Measurements from ENCODE around the gene SND1.
A peak's percentile ranks its signal among the peaks of the same experiment; 100 is the strongest.

The SND1 gene

GRCh38 chr7:127850195-127850594 is 198.2 kb downstream of the SND1 start:
- H3K4me3 ChIP-seq (ENCODE audit: low read depth, low read length): no peak overlapping the region
- no peak for TF ChIP-seq CTCF (IDR thresholded peaks at IDR 0.05; ENCODE audit: insufficient read depth, low read depth, low read length, missing control alignments)
- DNase-seq (ENCODE audit: low read depth): peak; percentile 41

- no peak overlapping the region for H3K4me3 ChIP-seq (ENCODE audit: low read depth, low read length)
- DNase-seq (ENCODE audit: low read depth): no peak
- no peak for TF ChIP-seq CTCF (IDR thresholded peaks at IDR 0.05; ENCODE audit: insufficient read depth, low read depth, low read length, missing control alignments)
Observed at GRCh38 chr7:127854383-127854782, 202.4 kb downstream of the SND1 start.

GRCh38 chr7:127857464-127857841 is 205.5 kb downstream of the SND1 start:
- no peak overlapping the region for H3K4me3 ChIP-seq (ENCODE audit: low read depth, low read length)
- TF ChIP-seq CTCF (IDR thresholded peaks at IDR 0.05; ENCODE audit: insufficient read depth, low read depth, low read length, missing control alignments): no peak
- no peak for DNase-seq (ENCODE audit: low read depth)

GRCh38 chr7:127858091-127858914 is 206.3 kb downstream of the SND1 start:
- DNase-seq (ENCODE audit: low read depth): no peak
- TF ChIP-seq CTCF (IDR thresholded peaks at IDR 0.05; ENCODE audit: insufficient read depth, low read depth, low read length, missing control alignments): no peak
- H3K4me3 ChIP-seq (ENCODE audit: low read depth, low read length): no peak overlapping the region

- H3K4me3 ChIP-seq (ENCODE audit: low read depth, low read length): no peak overlapping the region
- TF ChIP-seq CTCF (IDR thresholded peaks at IDR 0.05; ENCODE audit: insufficient read depth, low read depth, low read length, missing control alignments): no peak
- DNase-seq (ENCODE audit: low read depth): peak; percentile 47
Observed at GRCh38 chr7:127858915-127859189, 206.9 kb downstream of the SND1 start.

GRCh38 chr7:127859330-127859729 is 207.3 kb downstream of the SND1 start:
- no peak for DNase-seq (ENCODE audit: low read depth)
- no peak overlapping the region for H3K4me3 ChIP-seq (ENCODE audit: low read depth, low read length)
- no peak for TF ChIP-seq CTCF (IDR thresholded peaks at IDR 0.05; ENCODE audit: insufficient read depth, low read depth, low read length, missing control alignments)

- no peak for TF ChIP-seq CTCF (IDR thresholded peaks at IDR 0.05; ENCODE audit: insufficient read depth, low read depth, low read length, missing control alignments)
- no peak overlapping the region for H3K4me3 ChIP-seq (ENCODE audit: low read depth, low read length)
- no peak for DNase-seq (ENCODE audit: low read depth)
Observed at GRCh38 chr7:127862525-127862924, 210.5 kb downstream of the SND1 start.
